ENCODE data around the gene LMAN2. TPM values are rescaled to one million over a fixed set of nuclear protein-coding genes. Genes with fewer than 3 reads are reported as not detected.
A peak's percentile ranks its signal among the peaks of the same experiment; 100 is the strongest.

The LMAN2 gene
- total and polyA plus RNA-seq, 8 donors: 73.5 to 621 (median 117) TPM

DNA sequence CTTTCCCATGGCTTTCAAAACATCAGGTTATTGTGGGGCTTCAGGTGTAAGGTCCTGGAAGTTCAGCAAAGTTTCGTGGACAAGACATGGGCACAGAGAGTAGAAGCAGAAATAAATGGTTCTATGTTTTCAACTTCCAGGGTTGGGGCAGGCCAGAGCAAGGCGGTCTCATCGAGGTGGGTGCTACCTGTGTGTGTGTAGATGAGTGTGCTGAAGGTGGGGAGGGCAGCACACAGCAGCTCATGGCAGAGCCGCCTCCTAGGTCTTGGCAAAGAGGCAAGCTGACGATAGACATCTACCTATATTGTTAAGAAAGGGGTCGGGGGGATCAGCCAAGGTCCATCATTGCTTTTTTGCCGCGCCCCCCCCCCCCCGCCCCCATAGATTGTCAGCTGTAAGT lies 51.8 kb downstream of the LMAN2 start:
- intact Hi-C loops (cut with DNase I; ENCODE audit: low total_unique reads): loop anchor here (10.0 kb wide), 1 partner anchor 175 kb away; no protein-coding TSS in a partner anchor
- DNase-seq: no peak
- Histone ChIP-seq H3K4me1 (peaks cover 49 to 77% (median 58%) of the 10 kb centered on the region in 4 donors), H3K27me3 (no peaks in the 10 kb centered on the region), H3K4me3 (no peak overlapping the region), H3K27ac (peak overlapping the region; percentile 8 to 92 (median 87)), H3K9me3 (no peaks in the 10 kb centered on the region), H3K36me3 (peaks cover 19 to 41% (median 29%) of the 10 kb centered on the region in 4 donors)
- TF ChIP-seq EP300 (IDR thresholded peaks at IDR 0.05): no peak
- TF ChIP-seq, protein P1, sequence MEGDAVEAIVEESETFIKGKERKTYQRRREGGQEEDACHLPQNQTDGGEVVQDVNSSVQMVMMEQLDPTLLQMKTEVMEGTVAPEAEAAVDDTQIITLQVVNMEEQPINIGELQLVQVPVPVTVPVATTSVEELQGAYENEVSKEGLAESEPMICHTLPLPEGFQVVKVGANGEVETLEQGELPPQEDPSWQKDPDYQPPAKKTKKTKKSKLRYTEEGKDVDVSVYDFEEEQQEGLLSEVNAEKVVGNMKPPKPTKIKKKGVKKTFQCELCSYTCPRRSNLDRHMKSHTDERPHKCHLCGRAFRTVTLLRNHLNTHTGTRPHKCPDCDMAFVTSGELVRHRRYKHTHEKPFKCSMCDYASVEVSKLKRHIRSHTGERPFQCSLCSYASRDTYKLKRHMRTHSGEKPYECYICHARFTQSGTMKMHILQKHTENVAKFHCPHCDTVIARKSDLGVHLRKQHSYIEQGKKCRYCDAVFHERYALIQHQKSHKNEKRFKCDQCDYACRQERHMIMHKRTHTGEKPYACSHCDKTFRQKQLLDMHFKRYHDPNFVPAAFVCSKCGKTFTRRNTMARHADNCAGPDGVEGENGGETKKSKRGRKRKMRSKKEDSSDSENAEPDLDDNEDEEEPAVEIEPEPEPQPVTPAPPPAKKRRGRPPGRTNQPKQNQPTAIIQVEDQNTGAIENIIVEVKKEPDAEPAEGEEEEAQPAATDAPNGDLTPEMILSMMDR (IDR thresholded peaks at IDR 0.05): no peak
- no peak for TF ChIP-seq POLR2AphosphoS5 (IDR thresholded peaks at IDR 0.05)
- WGBS, 5 donors: 67 to 72% (median 67%) methylated on average over 9 of the region's 9 CpGs

GRCh38 chr5:177297922-177298321 lies 53.5 kb downstream of the LMAN2 start:
- WGBS, 5 donors: 83 to 90% (median 86%) methylated on average over 2 of the region's 2 CpGs
- Histone ChIP-seq H3K27me3 (no peaks in the 10 kb centered on the region), H3K4me3 (no peak overlapping the region), H3K4me1 (peaks cover 44 to 68% (median 47%) of the 10 kb centered on the region in 4 donors), H3K27ac (no peak overlapping the region), H3K9me3 (no peaks in the 10 kb centered on the region), H3K36me3 (peaks cover 32 to 57% (median 46%) of the 10 kb centered on the region in 4 donors)
- no peak for DNase-seq
- TF ChIP-seq, protein P1 (IDR thresholded peaks at IDR 0.05): no peak
- TF ChIP-seq EP300 (IDR thresholded peaks at IDR 0.05) (no peak), POLR2A (IDR thresholded peaks at IDR 0.05) (no peak), POLR2AphosphoS5 (IDR thresholded peaks at IDR 0.05) (no peak)
- intact Hi-C loops (cut with DNase I; ENCODE audit: low total_unique reads): loop anchor here (10.0 kb wide), 1 partner anchor 173 kb away; no protein-coding TSS in a partner anchor

GRCh38 chr5:177296581-177296980 lies 54.9 kb downstream of the LMAN2 start:
- Histone ChIP-seq H3K27me3 (no peaks in the 10 kb centered on the region), H3K9me3 (no peaks in the 10 kb centered on the region), H3K36me3 (peaks cover 39 to 64% (median 59%) of the 10 kb centered on the region in 4 donors), H3K4me1 (peaks cover 30 to 55% (median 34%) of the 10 kb centered on the region in 4 donors), H3K27ac (peak overlapping the region in 2 of 5 donors; percentile 47 to 51), H3K4me3 (no peak overlapping the region)
- no peak for TF ChIP-seq EP300 (IDR thresholded peaks at IDR 0.05)
- TF ChIP-seq, protein P1 (IDR thresholded peaks at IDR 0.05): no peak
- no peak for TF ChIP-seq POLR2A (IDR thresholded peaks at IDR 0.05)
- no peak for TF ChIP-seq POLR2AphosphoS5 (IDR thresholded peaks at IDR 0.05)
- DNase-seq: no peak
- intact Hi-C loops (cut with DNase I; ENCODE audit: low total_unique reads): loop anchor here (10.0 kb wide), 1 partner anchor 172 kb away; no protein-coding TSS in a partner anchor
- WGBS, 5 donors: 28 to 43% (median 40%) methylated on average over 4 of the region's 4 CpGs

DNA sequence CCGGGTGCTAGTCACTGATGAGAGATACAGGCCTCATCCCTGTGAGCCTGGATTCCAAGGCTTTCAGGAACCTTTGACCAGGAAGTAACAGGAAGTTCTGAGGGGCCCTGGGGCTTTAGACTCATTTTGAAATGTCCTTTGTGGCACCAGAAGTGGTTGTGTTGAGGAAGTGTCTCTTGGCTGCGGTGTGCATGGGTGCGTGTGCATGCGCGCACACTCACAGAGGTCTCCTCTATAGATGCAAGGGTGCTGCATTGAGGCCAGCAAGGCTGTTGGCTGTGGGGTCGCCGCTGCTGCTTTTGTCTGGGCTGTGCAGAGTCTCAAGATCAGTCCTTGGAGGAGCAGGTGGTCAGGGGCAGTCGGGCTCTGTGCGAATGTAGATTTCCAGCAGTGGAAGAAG lies 55.5 kb downstream of the LMAN2 start:
- no peaks in the 10 kb centered on the region for H3K27me3 ChIP-seq
- no peak for DNase-seq
- no peak overlapping the region for H3K4me3 ChIP-seq
- no peaks in the 10 kb centered on the region for H3K9me3 ChIP-seq
- intact Hi-C loops (cut with DNase I; ENCODE audit: low total_unique reads): loop anchor here (10.0 kb wide), 1 partner anchor 171 kb away; no protein-coding TSS in a partner anchor
- H3K4me1 ChIP-seq: peaks cover 24 to 48% (median 27%) of the 10 kb centered on the region in 4 donors
- TF ChIP-seq EP300 (IDR thresholded peaks at IDR 0.05) (no peak), POLR2A (IDR thresholded peaks at IDR 0.05) (no peak), POLR2AphosphoS5 (IDR thresholded peaks at IDR 0.05) (no peak)
- TF ChIP-seq, protein P1 (IDR thresholded peaks at IDR 0.05): no peak
- 79 to 88% (median 84%) methylated on average over 8 to 9 of the region's 9 CpGs for WGBS, 5 donors
- peak overlapping the region in 2 of 5 donors; percentile 47 to 51 for H3K27ac ChIP-seq
- H3K36me3 ChIP-seq: peaks cover 40 to 66% (median 62%) of the 10 kb centered on the region in 4 donors
